ENCODE measurements around the gene PLPP3.
A peak's percentile ranks its signal among the peaks of the same experiment; 100 is the strongest.

The PLPP3 gene

GRCh38 chr1:56555448-56555847, 23.9 kb downstream of the PLPP3 start:
- DNase-seq (ENCODE audit: low read depth) = no peak
- TF ChIP-seq, protein P1, sequence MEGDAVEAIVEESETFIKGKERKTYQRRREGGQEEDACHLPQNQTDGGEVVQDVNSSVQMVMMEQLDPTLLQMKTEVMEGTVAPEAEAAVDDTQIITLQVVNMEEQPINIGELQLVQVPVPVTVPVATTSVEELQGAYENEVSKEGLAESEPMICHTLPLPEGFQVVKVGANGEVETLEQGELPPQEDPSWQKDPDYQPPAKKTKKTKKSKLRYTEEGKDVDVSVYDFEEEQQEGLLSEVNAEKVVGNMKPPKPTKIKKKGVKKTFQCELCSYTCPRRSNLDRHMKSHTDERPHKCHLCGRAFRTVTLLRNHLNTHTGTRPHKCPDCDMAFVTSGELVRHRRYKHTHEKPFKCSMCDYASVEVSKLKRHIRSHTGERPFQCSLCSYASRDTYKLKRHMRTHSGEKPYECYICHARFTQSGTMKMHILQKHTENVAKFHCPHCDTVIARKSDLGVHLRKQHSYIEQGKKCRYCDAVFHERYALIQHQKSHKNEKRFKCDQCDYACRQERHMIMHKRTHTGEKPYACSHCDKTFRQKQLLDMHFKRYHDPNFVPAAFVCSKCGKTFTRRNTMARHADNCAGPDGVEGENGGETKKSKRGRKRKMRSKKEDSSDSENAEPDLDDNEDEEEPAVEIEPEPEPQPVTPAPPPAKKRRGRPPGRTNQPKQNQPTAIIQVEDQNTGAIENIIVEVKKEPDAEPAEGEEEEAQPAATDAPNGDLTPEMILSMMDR (IDR thresholded peaks at IDR 0.05; ENCODE audit: insufficient read depth, low read depth, low read length, missing control alignments) = no peak
- no peak overlapping the region for H3K4me3 ChIP-seq (ENCODE audit: low read length)

DNA sequence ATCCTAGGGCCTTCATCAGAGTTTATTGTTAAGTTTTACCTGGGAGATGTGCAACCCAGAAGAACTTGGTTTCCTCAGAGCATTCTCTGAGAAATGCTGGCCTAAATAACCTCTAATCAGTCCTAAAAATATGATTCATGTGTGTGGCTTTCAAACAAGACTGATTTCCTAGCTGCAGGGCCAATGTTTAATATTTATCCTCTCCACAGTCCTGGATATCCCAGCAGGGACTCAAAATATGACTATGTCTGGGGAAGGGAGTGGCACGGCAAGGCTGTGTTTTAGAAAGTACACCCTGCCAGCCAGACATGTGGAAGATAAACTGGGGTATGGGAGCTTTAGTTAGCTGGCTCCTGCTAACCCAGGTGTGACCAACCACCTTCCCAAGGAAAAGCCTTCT, 26.3 kb downstream of the PLPP3 start:
- no peak overlapping the region for H3K4me3 ChIP-seq (ENCODE audit: low read length)
- no peak for DNase-seq (ENCODE audit: low read depth)
- TF ChIP-seq, protein P1 (IDR thresholded peaks at IDR 0.05; ENCODE audit: insufficient read depth, low read depth, low read length, missing control alignments) = no peak

DNA sequence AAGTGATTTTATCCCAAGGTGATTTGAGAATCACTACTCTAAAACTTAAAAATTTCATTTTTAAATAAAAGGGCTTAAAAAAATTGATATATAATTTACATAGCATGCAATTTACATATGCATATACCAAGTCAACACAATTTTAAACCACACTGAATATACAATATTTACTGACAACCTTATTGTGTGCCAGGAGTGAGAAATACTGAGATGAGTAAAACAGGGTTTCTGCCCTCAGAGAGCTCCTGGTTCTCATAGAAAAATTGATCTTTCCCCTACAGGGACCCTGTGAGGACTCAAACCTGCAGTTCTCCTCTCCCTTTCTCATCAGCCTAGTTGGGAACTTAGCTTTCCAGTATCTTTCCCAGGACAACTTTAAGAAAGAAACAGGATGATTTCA, 27.0 kb downstream of the PLPP3 start:
- TF ChIP-seq, protein P1 (IDR thresholded peaks at IDR 0.05; ENCODE audit: insufficient read depth, low read depth, low read length, missing control alignments) = no peak
- DNase-seq (ENCODE audit: low read depth) = no peak
- no peak overlapping the region for H3K4me3 ChIP-seq (ENCODE audit: low read length)

GRCh38 chr1:56551691-56552090, 27.7 kb downstream of the PLPP3 start:
- H3K4me3 ChIP-seq (ENCODE audit: low read length) = no peak overlapping the region
- TF ChIP-seq, protein P1 (IDR thresholded peaks at IDR 0.05; ENCODE audit: insufficient read depth, low read depth, low read length, missing control alignments) = no peak
- DNase-seq (ENCODE audit: low read depth) = no peak

DNA sequence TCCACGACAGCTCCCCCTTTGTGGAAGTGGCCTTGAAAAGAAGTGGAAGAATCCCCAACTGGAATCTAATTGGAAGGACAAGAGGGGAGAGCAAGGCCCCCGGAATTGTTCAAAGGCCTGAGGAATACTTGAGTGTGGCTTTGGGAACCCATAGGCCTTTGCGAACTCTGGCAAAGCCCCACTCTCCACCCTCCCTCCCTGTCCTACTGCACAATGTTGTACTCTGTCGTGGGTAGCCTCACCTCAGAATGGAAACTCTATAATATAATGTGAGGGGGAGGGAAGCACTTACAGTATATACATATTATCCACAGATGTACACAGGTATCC, 28.5 kb downstream of the PLPP3 start:
- TF ChIP-seq, protein P1 (IDR thresholded peaks at IDR 0.05; ENCODE audit: insufficient read depth, low read depth, low read length, missing control alignments) = no peak
- no peak for DNase-seq (ENCODE audit: low read depth)
- no peak overlapping the region for H3K4me3 ChIP-seq (ENCODE audit: low read length)

GRCh38 chr1:56550138-56550858, 29.1 kb downstream of the PLPP3 start:
- no peak for DNase-seq (ENCODE audit: low read depth)
- H3K4me3 ChIP-seq (ENCODE audit: low read length) = no peak overlapping the region
- TF ChIP-seq, protein P1 (IDR thresholded peaks at IDR 0.05; ENCODE audit: insufficient read depth, low read depth, low read length, missing control alignments) = no peak

GRCh38 chr1:56548571-56548970, 30.8 kb downstream of the PLPP3 start:
- DNase-seq (ENCODE audit: low read depth) = peak; percentile 11
- H3K4me3 ChIP-seq (ENCODE audit: low read length) = no peak overlapping the region
- TF ChIP-seq, protein P1 (IDR thresholded peaks at IDR 0.05; ENCODE audit: insufficient read depth, low read depth, low read length, missing control alignments) = no peak

All from epithelial cell of esophagus (primary cell).